WI38 (cell line): ENCODE results near the gene MYCBP.
"Not testable (repeated sequence)": the region's sequence is repeated elsewhere in the genome, so short reads cannot be mapped to it uniquely, and the experiment has no call there.

Experiments used
- H3K4me3 ChIP-seq: 2 replicates; pipeline ENCODE4 v1.5.1; 2011; ENCODE audit warnings: low read depth, mild to moderate bottlenecking, control low read depth, low read length
- CTCF ChIP-seq: IDR thresholded peaks from 2 replicates; pipeline ENCODE4 v1.5.1; 2012; ENCODE audit warnings: low read depth, mild to moderate bottlenecking, control low read depth, low read length

Gene MYCBP

GRCh38 chr1:38873027-38873969, at the start of gene MYCBP:
Gene MYCBP (minus strand): TSS chr1:38873348. CDS start chr1:38873305, 43 bp downstream.
- no peak for TF ChIP-seq CTCF
- peak within 1 kb of the TSS; percentile 74 for H3K4me3 ChIP-seq

- H3K4me3 ChIP-seq, result no peak overlapping the region
- no peak for TF ChIP-seq CTCF
Measured at GRCh38 chr1:38919130-38919529, 46.0 kb upstream of the MYCBP start.

GRCh38 chr1:38918568-38918967, 45.4 kb upstream of the MYCBP start:
- no peak overlapping the region for H3K4me3 ChIP-seq
- no peak for TF ChIP-seq CTCF

GRCh38 chr1:38917772-38918171, 44.6 kb upstream of the MYCBP start:
- no peak for TF ChIP-seq CTCF
- no peak overlapping the region for H3K4me3 ChIP-seq

GRCh38 chr1:38917337-38917736, 44.2 kb upstream of the MYCBP start:
- no peak overlapping the region for H3K4me3 ChIP-seq
- TF ChIP-seq CTCF, result no peak

- no peak for TF ChIP-seq CTCF
- H3K4me3 ChIP-seq, result no peak overlapping the region
Measured at GRCh38 chr1:38915352-38915948, 42.3 kb upstream of the MYCBP start.

GRCh38 chr1:38914908-38915307, 41.8 kb upstream of the MYCBP start:
- not testable (repeated sequence) for H3K4me3 ChIP-seq
